PFSK-1 (cell line): ENCODE results near the gene ROBO2.

ENCODE experiments used
- POLR2AphosphoS5 ChIP-seq: IDR thresholded peaks from 2 replicates; pipeline ENCODE4 v1.6.1; 2012; ENCODE audit warnings: low read depth, mild to moderate bottlenecking, control low read depth, low read length, moderate library complexity
- SIN3A ChIP-seq: IDR thresholded peaks from 2 replicates; pipeline ENCODE4 v1.6.1; 2012; ENCODE audit warnings: mild to moderate bottlenecking, low read length, moderate library complexity, borderline replicate concordance; ENCODE audit not compliant: insufficient read depth
- TAF1 ChIP-seq: IDR thresholded peaks from 2 replicates; pipeline ENCODE4 v1.6.1; 2012; ENCODE audit warnings: low read length, control low read depth, borderline replicate concordance; ENCODE audit not compliant: insufficient read depth
- TF ChIP-seq, protein P1 (sequence below), 2 experiments: IDR thresholded peaks; 2 replicates each; pipeline versions ENCODE4 v1.6.1 to v1.8.0; 2011 to 2012; ENCODE audit warnings: low read depth in 2 of 2, low read length in 2 of 2, control low read depth in 1 of 2, inconsistent platforms in 1 of 2, mild to moderate bottlenecking in 1 of 2, moderate library complexity in 1 of 2; ENCODE audit not compliant: insufficient read depth in 1 of 2

DNA sequence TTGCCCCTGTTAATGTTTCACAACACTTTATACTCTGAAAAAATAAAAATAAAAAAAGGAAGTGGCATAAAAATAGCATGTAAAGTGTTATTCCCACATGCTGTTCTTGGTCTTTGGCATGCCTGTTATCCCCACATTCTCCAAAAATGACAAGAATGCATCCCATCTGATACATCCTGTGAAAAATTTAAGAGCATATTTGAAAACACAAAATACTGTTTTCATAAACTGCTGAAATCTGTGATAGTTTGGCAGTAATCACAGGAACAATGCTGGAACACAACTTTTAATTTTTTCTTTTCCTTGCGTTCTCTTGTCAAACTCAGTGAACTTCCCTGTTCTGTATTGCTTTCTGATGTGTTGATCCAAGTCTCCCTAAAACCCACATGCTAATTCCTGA, 288.8 kb downstream of the ROBO2 start:
- TF ChIP-seq TAF1: no peak
- TF ChIP-seq, protein P1, sequence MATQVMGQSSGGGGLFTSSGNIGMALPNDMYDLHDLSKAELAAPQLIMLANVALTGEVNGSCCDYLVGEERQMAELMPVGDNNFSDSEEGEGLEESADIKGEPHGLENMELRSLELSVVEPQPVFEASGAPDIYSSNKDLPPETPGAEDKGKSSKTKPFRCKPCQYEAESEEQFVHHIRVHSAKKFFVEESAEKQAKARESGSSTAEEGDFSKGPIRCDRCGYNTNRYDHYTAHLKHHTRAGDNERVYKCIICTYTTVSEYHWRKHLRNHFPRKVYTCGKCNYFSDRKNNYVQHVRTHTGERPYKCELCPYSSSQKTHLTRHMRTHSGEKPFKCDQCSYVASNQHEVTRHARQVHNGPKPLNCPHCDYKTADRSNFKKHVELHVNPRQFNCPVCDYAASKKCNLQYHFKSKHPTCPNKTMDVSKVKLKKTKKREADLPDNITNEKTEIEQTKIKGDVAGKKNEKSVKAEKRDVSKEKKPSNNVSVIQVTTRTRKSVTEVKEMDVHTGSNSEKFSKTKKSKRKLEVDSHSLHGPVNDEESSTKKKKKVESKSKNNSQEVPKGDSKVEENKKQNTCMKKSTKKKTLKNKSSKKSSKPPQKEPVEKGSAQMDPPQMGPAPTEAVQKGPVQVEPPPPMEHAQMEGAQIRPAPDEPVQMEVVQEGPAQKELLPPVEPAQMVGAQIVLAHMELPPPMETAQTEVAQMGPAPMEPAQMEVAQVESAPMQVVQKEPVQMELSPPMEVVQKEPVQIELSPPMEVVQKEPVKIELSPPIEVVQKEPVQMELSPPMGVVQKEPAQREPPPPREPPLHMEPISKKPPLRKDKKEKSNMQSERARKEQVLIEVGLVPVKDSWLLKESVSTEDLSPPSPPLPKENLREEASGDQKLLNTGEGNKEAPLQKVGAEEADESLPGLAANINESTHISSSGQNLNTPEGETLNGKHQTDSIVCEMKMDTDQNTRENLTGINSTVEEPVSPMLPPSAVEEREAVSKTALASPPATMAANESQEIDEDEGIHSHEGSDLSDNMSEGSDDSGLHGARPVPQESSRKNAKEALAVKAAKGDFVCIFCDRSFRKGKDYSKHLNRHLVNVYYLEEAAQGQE (IDR thresholded peaks at IDR 0.05; ENCODE audit: insufficient read depth in 1 of 2, low read depth in 2 of 2, low read length in 2 of 2): no peak
- no peak for TF ChIP-seq POLR2AphosphoS5
- no peak for TF ChIP-seq SIN3A
